Tibial artery (tissue), 4 donors: ENCODE results near the gene CNRIP1.

Source experiments
- DNase-seq, 2 donors: peaks; one replicate each; pipeline ENCODE4 v3.0.0-alpha.2; 2019
- H3K27ac ChIP-seq, 2 donors: fragments of 200-600 bp; sonication (generic) in 1 of 2; 1 replicate in 1 of 2; 2 replicates in 1 of 2; pipeline ENCODE4 v1.5.1; 2018 to 2019; ENCODE audit warnings: mild to moderate bottlenecking in 1 of 2
- H3K27me3 ChIP-seq, 2 donors: fragments of 200-600 bp; sonication (generic) in 1 of 2; one replicate each; pipeline versions ENCODE4 v1.5.1 to v1.6.0; 2016 to 2019
- H3K36me3 ChIP-seq, 3 donors: fragments of 200-600 bp; sonication (generic) in 2 of 3; one replicate each; pipeline ENCODE4 v1.5.1; 2016 to 2019; ENCODE audit warnings: mild to moderate bottlenecking in 2 of 3
- H3K4me1 ChIP-seq, 4 donors: fragments of 200-600 bp; sonication (generic) in 2 of 4; 1 replicate in 3 of 4; 2 replicates in 1 of 4; pipeline ENCODE4 v1.5.1; 2016 to 2019
- H3K4me3 ChIP-seq, 2 donors: fragments of 200-600 bp; sonication (generic) in 1 of 2; 1 replicate in 1 of 2; 2 replicates in 1 of 2; pipeline ENCODE4 v1.5.1; 2018 to 2019; ENCODE audit warnings: mild to moderate bottlenecking in 2 of 2
- H3K9me3 ChIP-seq, 3 donors: fragments of 200-600 bp; sonication (generic) in 1 of 3; one replicate each; pipeline ENCODE4 v1.5.1; 2016 to 2019
- CTCF ChIP-seq, 2 experiments: fragments of 200-600 bp in 1 of 2; fragments of 450-650 bp in 1 of 2; IDR thresholded peaks; one replicate each; pipeline ENCODE4 v1.5.1; 2017 to 2019; ENCODE audit warnings: antibody characterized with exemption in 2 of 2, mild to moderate bottlenecking in 1 of 2, moderate library complexity in 1 of 2
- intact Hi-C: fragments of 100-400 bp; cut with DNase I; formaldehyde crosslinking; loops from one replicate; pipeline ENCODE4 v1.15.0; 2023; ENCODE audit warnings: low total_unique reads

Gene CNRIP1

GRCh38 chr2:68328901-68329300 is 9.2 kb upstream of the CNRIP1 start:
- intact Hi-C loops = no loop called here
- no peak overlapping the region for H3K27ac ChIP-seq
- no peak for DNase-seq
- TF ChIP-seq CTCF (IDR thresholded peaks at IDR 0.05) = no peak
- H3K27me3 ChIP-seq = peaks cover 0 to 20% of the 10 kb centered on the region in 2 donors
- H3K4me1 ChIP-seq = no peaks in the 10 kb centered on the region
- no peaks in the 10 kb centered on the region for H3K36me3 ChIP-seq
- no peak overlapping the region for H3K4me3 ChIP-seq
- no peaks in the 10 kb centered on the region for H3K9me3 ChIP-seq

DNA sequence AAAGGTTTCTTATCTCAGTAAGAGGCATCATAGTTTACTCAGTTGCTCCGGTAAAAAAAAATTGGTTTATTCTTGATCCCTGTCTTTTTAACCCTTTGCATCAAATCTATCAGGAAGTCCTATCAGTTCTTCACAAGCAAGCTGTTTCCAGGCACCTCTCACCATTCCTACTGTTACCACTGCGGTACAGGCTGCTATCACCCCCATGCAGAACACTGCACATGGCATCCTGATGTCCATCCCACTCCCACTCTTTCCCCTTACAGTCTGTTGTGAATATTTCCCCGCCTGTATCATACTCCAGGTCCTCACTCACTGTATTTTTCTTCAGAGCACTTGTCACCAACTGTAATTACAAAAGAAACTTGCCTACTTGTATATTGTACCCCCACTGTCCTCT is 5.3 kb upstream of the CNRIP1 start:
- Histone ChIP-seq H3K36me3 (no peaks in the 10 kb centered on the region), H3K4me3 (no peak overlapping the region), H3K9me3 (no peaks in the 10 kb centered on the region), H3K27ac (no peak overlapping the region), H3K27me3 (peaks cover 0 to 20% of the 10 kb centered on the region in 2 donors), H3K4me1 (peaks cover 0 to 5% (median 4%) of the 10 kb centered on the region in 4 donors)
- intact Hi-C loops = no loop called here
- DNase-seq = no peak
- no peak for TF ChIP-seq CTCF (IDR thresholded peaks at IDR 0.05)

- Histone ChIP-seq H3K36me3 (peaks cover 0 to 4% (median 0%) of the 10 kb centered on the region in 3 donors), H3K27ac (peak overlapping the region; percentile 87 to 91), H3K4me3 (peak overlapping the region; percentile 80 to 98), H3K27me3 (no peaks in the 10 kb centered on the region), H3K4me1 (peaks cover 0 to 18% (median 9%) of the 10 kb centered on the region in 4 donors), H3K9me3 (no peaks in the 10 kb centered on the region)
- intact Hi-C loops = no loop called here
- no peak for TF ChIP-seq CTCF (IDR thresholded peaks at IDR 0.05)
- DNase-seq = peak in 1 of 2 donors; percentile 25
These were observed 431 bp upstream of the CNRIP1 start for GRCh38 chr2:68320118-68320641.

GRCh38 chr2:68318914-68319397 is 793 bp downstream of the CNRIP1 start:
- H3K4me1 ChIP-seq = peaks cover 0 to 18% (median 9%) of the 10 kb centered on the region in 4 donors
- intact Hi-C loops = no loop called here
- peak in 1 of 2 donors; percentile 43 for DNase-seq
- H3K36me3 ChIP-seq = peaks cover 0 to 8% (median 4%) of the 10 kb centered on the region in 3 donors
- H3K4me3 ChIP-seq = peak overlapping the region; percentile 80 to 98
- peak overlapping the region; percentile 87 to 91 for H3K27ac ChIP-seq
- TF ChIP-seq CTCF (IDR thresholded peaks at IDR 0.05) = no peak
- H3K27me3 ChIP-seq = no peaks in the 10 kb centered on the region
- H3K9me3 ChIP-seq = no peaks in the 10 kb centered on the region

- intact Hi-C loops = no loop called here
- Histone ChIP-seq H3K36me3 (peaks cover 0 to 8% (median 4%) of the 10 kb centered on the region in 3 donors), H3K9me3 (no peaks in the 10 kb centered on the region), H3K4me1 (peaks cover 0 to 18% (median 9%) of the 10 kb centered on the region in 4 donors), H3K27ac (peak overlapping the region; percentile 87 to 91), H3K4me3 (peak overlapping the region; percentile 80 to 98), H3K27me3 (no peaks in the 10 kb centered on the region)
- no peak for TF ChIP-seq CTCF (IDR thresholded peaks at IDR 0.05)
- DNase-seq = peak; percentile 27 to 67
These were observed 1.5 kb downstream of the CNRIP1 start for GRCh38 chr2:68317971-68318913.
